ENCODE results near the gene ARL8B. TPM values are rescaled to one million over a fixed set of nuclear protein-coding genes. Genes with fewer than 3 reads are reported as not detected.

The ARL8B gene
- total RNA-seq, 1 experiment from 2014 or later, result 29.0 TPM

GRCh38 chr3:5192571-5193365 lies 70.7 kb downstream of the ARL8B start:
- no peak overlapping the region for H2BK5ac ChIP-seq (ENCODE audit: insufficient read length, low read length)
- peaks cover 5% of the 10 kb centered on the region for H3K27me3 Mint-ChIP-seq (ENCODE audit: low read depth)
- H2AK5ac ChIP-seq (ENCODE audit: insufficient read length, low read length), result no peak overlapping the region
- H3K4me3 Mint-ChIP-seq, result no peak overlapping the region
- no peak overlapping the region for H2BK20ac ChIP-seq (ENCODE audit: low read depth, low read length, poor library complexity, severe bottlenecking)
- WGBS (ENCODE audit: extremely low coverage, insufficient read length, low lambda C conversion rate), result no CpG with 5 or more reads among the region's 3 CpGs
- no peak overlapping the region for H3T11ph ChIP-seq (ENCODE audit: low read length)
- H3K36me3 Mint-ChIP-seq (ENCODE audit: insufficient read depth in 1 of 3, low read depth in 3 of 3), result peaks cover 15 to 18% (median 17%) of the 10 kb centered on the region in 3 experiments
- H3K27me3 ChIP-seq (ENCODE audit: insufficient read depth, low read length), result no peaks in the 10 kb centered on the region
- peaks cover 12% of the 10 kb centered on the region; the same call in 1 of the 2 replicates for H3K79me2 ChIP-seq (ENCODE audit: insufficient read depth, low read length)
- H3K18ac ChIP-seq (ENCODE audit: insufficient read length, low read depth, low read length), result no peak overlapping the region
- no peak overlapping the region for H3K14ac ChIP-seq (ENCODE audit: insufficient read depth, low read length)
- H4K91ac ChIP-seq (ENCODE audit: insufficient read length, low read depth, low read length), result no peak overlapping the region
- H3K9ac ChIP-seq (ENCODE audit: extremely low read depth, insufficient read length, low read length), result no peak overlapping the region
- no peak overlapping the region for H3K56ac ChIP-seq (ENCODE audit: insufficient read length, low read depth, low read length)
- no peak overlapping the region for H3K4me2 ChIP-seq (ENCODE audit: insufficient read depth, insufficient read length, low read length)
- peak overlapping the region in 2 of 3 experiments; percentile 27 to 71; a peak in 2 of 7 replicates for H3K27ac Mint-ChIP-seq
- no peak overlapping the region for H3K4ac ChIP-seq (ENCODE audit: low read depth, low read length)
- no peak for DNase-seq
- no peaks in the 10 kb centered on the region for H3K9me3 ChIP-seq (ENCODE audit: control insufficient read depth, low read depth, low read length)
- no peak overlapping the region for H2BK12ac ChIP-seq (ENCODE audit: insufficient read length, low read depth, low read length)
- no peak for TF ChIP-seq CTCF (conservative IDR thresholded peaks at IDR 0.05)
- peaks cover 6% of the 10 kb centered on the region; the same call in 1 of the 2 replicates for H3K4me1 ChIP-seq (ENCODE audit: insufficient read depth, low read length)
- H3K4me1 Mint-ChIP-seq, result peaks cover 35 to 41% of the 10 kb centered on the region in 2 experiments
- peaks cover 4% of the 10 kb centered on the region for H3K79me1 ChIP-seq (ENCODE audit: insufficient read depth, low read depth, low read length, poor library complexity, severe bottlenecking)
- H3K23ac ChIP-seq (ENCODE audit: insufficient read length, low read depth, low read length), result no peak overlapping the region
- H4K8ac ChIP-seq (replicated peaks; ENCODE audit: insufficient read length, low read depth, low read length), result no peak overlapping the region
- H2BK15ac ChIP-seq (ENCODE audit: low read depth, low read length), result no peak overlapping the region
- H4K20me1 ChIP-seq (ENCODE audit: control insufficient read depth, insufficient read depth, insufficient read length), result no peaks in the 10 kb centered on the region
- H4K5ac ChIP-seq (ENCODE audit: insufficient read length, low read depth, low read length), result no peak overlapping the region
- H3K23me2 ChIP-seq (ENCODE audit: insufficient read length, low read depth, low read length, poor library complexity, severe bottlenecking), result peaks cover 5% of the 10 kb centered on the region
- H3K9me3 Mint-ChIP-seq, result no peaks in the 10 kb centered on the region
- no peak overlapping the region for H2BK120ac ChIP-seq (ENCODE audit: low read depth, low read length, poor library complexity, severe bottlenecking)
- H2AFZ ChIP-seq (ENCODE audit: low read length), result no peak overlapping the region
- no peak overlapping the region for H3K27ac ChIP-seq (ENCODE audit: insufficient read length, low read depth, low read length)
